Nephron progenitor cell (in vitro differentiated cells): ENCODE results near the gene ABCC4.

Source experiments
- DNase-seq: peaks from one replicate; pipeline ENCODE4 v3.0.0; 2021
- H3K27ac Mint-ChIP-seq: 2 replicates; pipeline ENCODE4 v1.8.0; 2021; ENCODE audit warnings: mild to moderate bottlenecking, moderate library complexity, mixed read lengths
- H3K27me3 Mint-ChIP-seq: 2 replicates; pipeline ENCODE4 v1.8.0; 2021; ENCODE audit warnings: mild to moderate bottlenecking, low read depth, mixed read lengths; ENCODE audit not compliant: poor library complexity
- H3K36me3 Mint-ChIP-seq: 2 replicates; pipeline ENCODE4 v1.8.0; 2021; ENCODE audit warnings: low read depth, mixed read lengths
- H3K4me1 Mint-ChIP-seq: 2 replicates; pipeline ENCODE4 v1.8.0; 2021; ENCODE audit warnings: mixed read lengths
- H3K4me3 Mint-ChIP-seq: 2 replicates; pipeline ENCODE4 v1.8.0; 2021; ENCODE audit warnings: mild to moderate bottlenecking, moderate library complexity, mixed read lengths
- H3K9me3 Mint-ChIP-seq: 2 replicates; pipeline ENCODE4 v1.8.0; 2021; ENCODE audit warnings: mild to moderate bottlenecking, moderate library complexity, mixed read lengths
- TF ChIP-seq, protein P1 (sequence below): fragments of 200-600 bp; sonication (generic); IDR thresholded peaks from 2 replicates; pipeline ENCODE4 v1.5.0; 2021; ENCODE audit warnings: antibody characterized with exemption

Gene ABCC4

DNA sequence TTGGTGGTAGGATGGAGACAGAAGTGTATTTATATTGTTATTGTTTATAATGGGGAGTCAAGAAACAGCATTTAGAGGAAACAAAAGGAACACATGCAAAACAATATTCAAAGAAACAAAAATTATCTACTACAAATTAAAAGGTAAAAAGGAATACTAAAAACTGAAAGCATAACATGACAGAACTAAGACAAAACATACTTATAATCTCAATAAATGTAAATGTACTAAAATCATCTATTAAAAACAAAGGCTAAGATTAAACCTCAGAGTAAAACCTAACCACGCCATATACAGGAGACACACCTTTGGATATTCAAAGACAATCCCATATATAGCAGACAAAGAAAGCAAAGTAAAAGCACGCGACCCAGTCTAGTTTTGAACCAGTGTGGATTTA lies 273.6 kb downstream of the ABCC4 start:
- no peaks in the 10 kb centered on the region for H3K9me3 Mint-ChIP-seq
- no peak overlapping the region for H3K4me3 Mint-ChIP-seq

DNA sequence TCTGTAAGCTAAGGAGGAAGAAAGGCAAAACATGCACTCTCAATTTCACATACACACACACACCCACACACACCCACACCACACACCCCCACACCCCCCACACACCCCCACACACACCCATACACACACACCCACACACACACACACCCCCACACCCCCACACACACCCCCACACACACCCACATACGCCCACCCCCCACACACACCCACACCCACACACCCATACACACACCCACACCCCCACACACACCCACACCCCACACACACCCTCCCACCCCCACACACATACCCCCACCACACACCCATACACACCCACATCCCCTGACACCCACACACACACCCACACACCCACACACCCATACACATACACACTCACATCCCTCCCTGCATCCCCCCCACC lies 276.1 kb downstream of the ABCC4 start:
- DNase-seq: no peak
- H3K9me3 Mint-ChIP-seq: no peaks in the 10 kb centered on the region
- TF ChIP-seq, protein P1, sequence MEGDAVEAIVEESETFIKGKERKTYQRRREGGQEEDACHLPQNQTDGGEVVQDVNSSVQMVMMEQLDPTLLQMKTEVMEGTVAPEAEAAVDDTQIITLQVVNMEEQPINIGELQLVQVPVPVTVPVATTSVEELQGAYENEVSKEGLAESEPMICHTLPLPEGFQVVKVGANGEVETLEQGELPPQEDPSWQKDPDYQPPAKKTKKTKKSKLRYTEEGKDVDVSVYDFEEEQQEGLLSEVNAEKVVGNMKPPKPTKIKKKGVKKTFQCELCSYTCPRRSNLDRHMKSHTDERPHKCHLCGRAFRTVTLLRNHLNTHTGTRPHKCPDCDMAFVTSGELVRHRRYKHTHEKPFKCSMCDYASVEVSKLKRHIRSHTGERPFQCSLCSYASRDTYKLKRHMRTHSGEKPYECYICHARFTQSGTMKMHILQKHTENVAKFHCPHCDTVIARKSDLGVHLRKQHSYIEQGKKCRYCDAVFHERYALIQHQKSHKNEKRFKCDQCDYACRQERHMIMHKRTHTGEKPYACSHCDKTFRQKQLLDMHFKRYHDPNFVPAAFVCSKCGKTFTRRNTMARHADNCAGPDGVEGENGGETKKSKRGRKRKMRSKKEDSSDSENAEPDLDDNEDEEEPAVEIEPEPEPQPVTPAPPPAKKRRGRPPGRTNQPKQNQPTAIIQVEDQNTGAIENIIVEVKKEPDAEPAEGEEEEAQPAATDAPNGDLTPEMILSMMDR: no peak
- H3K4me3 Mint-ChIP-seq: no peak overlapping the region
- H3K4me1 Mint-ChIP-seq: peaks cover 7% of the 10 kb centered on the region
- H3K27me3 Mint-ChIP-seq: peaks cover 2% of the 10 kb centered on the region
- no peaks in the 10 kb centered on the region for H3K36me3 Mint-ChIP-seq
- H3K27ac Mint-ChIP-seq: no peak overlapping the region

More for the DNA sequence above, 273.6 kb downstream of the ABCC4 start:
- DNase-seq: no peak
- H3K36me3 Mint-ChIP-seq: no peaks in the 10 kb centered on the region
- TF ChIP-seq, protein P1: no peak
- H3K27ac Mint-ChIP-seq: no peak overlapping the region
- H3K4me1 Mint-ChIP-seq: peaks cover 7% of the 10 kb centered on the region
- H3K27me3 Mint-ChIP-seq: peaks cover 2% of the 10 kb centered on the region

DNA sequence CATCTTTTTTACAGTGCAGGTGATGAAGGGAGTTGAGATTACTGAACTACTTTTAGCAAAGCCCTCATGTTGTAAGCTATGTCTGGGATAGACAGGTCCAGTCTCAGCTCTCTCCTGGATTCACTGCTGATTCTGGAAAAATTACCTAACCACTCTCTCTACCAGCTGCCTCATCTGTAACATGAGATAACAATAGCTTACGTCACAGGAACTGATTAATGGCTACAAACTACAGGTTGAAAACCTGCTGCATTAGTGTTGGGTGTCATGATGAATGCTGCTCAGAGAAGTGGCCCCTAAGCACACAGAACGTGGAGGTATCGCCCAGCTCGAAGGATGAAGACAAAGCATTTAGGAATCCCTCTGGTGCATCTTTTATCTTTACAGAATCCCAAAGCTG lies 277.8 kb downstream of the ABCC4 start:
- Mint-ChIP-seq H3K4me1 (peaks cover 7% of the 10 kb centered on the region), H3K36me3 (peaks cover 4% of the 10 kb centered on the region), H3K4me3 (no peak overlapping the region), H3K27me3 (peaks cover 2% of the 10 kb centered on the region), H3K27ac (no peak overlapping the region), H3K9me3 (no peaks in the 10 kb centered on the region)
- DNase-seq: no peak
- TF ChIP-seq, protein P1: no peak

DNA sequence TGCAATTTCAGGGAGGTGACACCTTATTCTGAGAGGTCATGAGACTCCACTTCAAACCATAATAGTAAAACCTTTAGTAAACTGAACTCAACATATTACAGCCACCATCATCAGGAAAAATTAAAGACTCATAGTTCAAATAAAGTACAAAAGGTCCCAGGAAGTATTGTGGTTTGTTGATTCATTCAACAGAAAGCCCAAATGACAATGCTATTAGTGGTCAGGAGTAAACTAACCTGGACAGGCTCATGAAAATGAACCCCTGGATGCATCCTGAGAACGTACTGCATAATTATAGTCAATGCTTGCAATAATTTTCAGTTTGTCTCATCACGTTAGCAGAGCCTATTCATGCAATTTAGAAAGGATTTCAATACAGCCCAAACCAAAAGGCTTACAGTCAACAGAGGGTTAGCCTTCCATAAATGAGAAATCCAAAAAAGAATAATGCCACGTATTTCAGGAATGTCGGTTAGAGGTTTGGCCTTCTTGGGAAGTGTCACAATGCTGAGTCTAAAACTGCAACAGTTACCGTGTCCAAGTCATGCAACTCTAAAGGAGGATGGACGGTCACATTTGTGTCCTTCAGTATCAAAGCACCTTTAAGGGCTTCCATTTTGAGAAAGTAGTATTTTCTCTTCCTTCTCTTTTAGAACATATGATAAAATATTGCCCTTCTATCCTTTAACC lies 280.8 kb downstream of the ABCC4 start:
- TF ChIP-seq, protein P1: no peak
- no peaks in the 10 kb centered on the region for H3K9me3 Mint-ChIP-seq
- H3K4me1 Mint-ChIP-seq: peaks cover 7% of the 10 kb centered on the region

DNA sequence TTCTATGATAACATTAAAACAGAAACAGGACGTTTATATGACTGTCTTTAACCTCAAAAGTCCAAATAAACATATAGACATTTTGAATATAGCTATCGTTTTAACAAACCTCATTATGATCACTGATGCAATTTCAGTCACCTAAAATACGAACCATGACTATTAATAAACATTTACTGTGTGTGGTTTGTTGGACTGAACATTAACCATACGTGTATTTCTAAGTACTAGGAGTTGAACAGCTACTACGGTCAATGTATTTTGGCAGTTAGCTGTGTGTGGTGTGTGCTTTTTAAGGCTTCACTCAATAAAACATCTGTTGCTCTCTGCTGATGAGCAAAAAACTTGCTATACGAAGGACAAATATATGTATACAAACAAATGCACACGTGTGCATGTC lies 281.4 kb downstream of the ABCC4 start:
- H3K4me3 Mint-ChIP-seq: no peak overlapping the region
- H3K9me3 Mint-ChIP-seq: no peaks in the 10 kb centered on the region
- H3K27ac Mint-ChIP-seq: no peak overlapping the region
- peaks cover 6% of the 10 kb centered on the region for H3K36me3 Mint-ChIP-seq
- TF ChIP-seq, protein P1: no peak
- DNase-seq: no peak
- peaks cover 7% of the 10 kb centered on the region for H3K4me1 Mint-ChIP-seq
- no peaks in the 10 kb centered on the region for H3K27me3 Mint-ChIP-seq

More for the DNA sequence above, 280.8 kb downstream of the ABCC4 start:
- Mint-ChIP-seq H3K27me3 (no peaks in the 10 kb centered on the region), H3K27ac (no peak overlapping the region), H3K4me3 (no peak overlapping the region), H3K36me3 (peaks cover 6% of the 10 kb centered on the region)
- no peak for DNase-seq

DNA sequence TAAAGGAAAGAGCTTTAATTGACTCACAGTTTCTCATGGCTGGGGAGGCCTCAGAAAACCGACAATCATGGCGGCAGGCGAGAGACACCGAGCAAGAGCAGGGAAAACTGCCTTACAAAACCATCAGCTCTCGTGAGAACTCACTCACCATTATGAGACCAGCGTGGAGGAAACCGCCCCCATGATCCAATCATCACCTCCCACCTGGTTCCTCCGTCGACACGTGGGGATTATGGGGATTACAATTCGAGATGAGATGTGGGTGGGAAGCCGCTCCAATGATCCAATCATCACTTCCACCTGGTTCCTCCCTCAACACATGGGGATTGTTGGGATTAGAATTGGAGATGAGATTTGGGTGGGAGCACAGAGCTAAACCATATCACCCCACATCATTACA lies 293.9 kb downstream of the ABCC4 start:
- Mint-ChIP-seq H3K27ac (no peak overlapping the region), H3K9me3 (no peaks in the 10 kb centered on the region), H3K36me3 (no peaks in the 10 kb centered on the region), H3K27me3 (peaks cover 22% of the 10 kb centered on the region), H3K4me3 (no peak overlapping the region), H3K4me1 (no peaks in the 10 kb centered on the region)
- no peak for DNase-seq
- TF ChIP-seq, protein P1: no peak
